GM23248 (cell line): ENCODE measurements around the gene PIEZO1. TPM values are rescaled to one million over a fixed set of nuclear protein-coding genes. Genes with fewer than 3 reads are reported as not detected.

Source experiments
- DNase-seq: peaks from one replicate; pipeline ENCODE4 v3.0.0-alpha.2; 2015
- H2AFZ ChIP-seq: fragments of 200-600 bp; sonication (generic); 2 replicates; pipeline ENCODE4 v1.6.1; 2016; ENCODE audit warnings: antibody characterized with exemption
- H3F3A ChIP-seq: fragments of 200-600 bp; sonication (generic); 2 replicates; pipeline ENCODE4 v1.6.1; 2016; ENCODE audit warnings: mild to moderate bottlenecking, antibody characterized with exemption, mixed run types; ENCODE audit not compliant: insufficient read depth
- H3K27ac ChIP-seq: fragments of 200-600 bp; sonication (generic); 2 replicates; pipeline ENCODE4 v1.5.1; 2016; ENCODE audit warnings: mild to moderate bottlenecking
- H3K27me3 ChIP-seq: fragments of 200-600 bp; sonication (generic); replicated peaks from 2 replicates; pipeline ENCODE4 v1.6.1; 2016; ENCODE audit warnings: mild to moderate bottlenecking; ENCODE audit not compliant: insufficient read depth
- H3K36me3 ChIP-seq: fragments of 200-600 bp; sonication (generic); 2 replicates; pipeline ENCODE4 v1.6.1; 2016; ENCODE audit warnings: low read depth, mild to moderate bottlenecking
- H3K4me1 ChIP-seq: fragments of 200-600 bp; sonication (generic); 2 replicates; pipeline ENCODE4 v1.6.1; 2016; ENCODE audit warnings: mild to moderate bottlenecking; ENCODE audit not compliant: insufficient read depth
- H3K4me2 ChIP-seq: fragments of 200-600 bp; sonication (generic); one replicate; pipeline ENCODE4 v1.6.1; 2016; ENCODE audit warnings: mild to moderate bottlenecking; ENCODE audit not compliant: unreplicated experiment
- H3K4me3 ChIP-seq: fragments of 200-600 bp; sonication (generic); 2 replicates; pipeline ENCODE4 v1.5.1; 2016; ENCODE audit warnings: mild to moderate bottlenecking
- H3K79me2 ChIP-seq: fragments of 200-600 bp; sonication (generic); 2 replicates; pipeline ENCODE4 v1.6.1; 2016; ENCODE audit warnings: mild to moderate bottlenecking; ENCODE audit not compliant: insufficient read depth
- H3K9ac ChIP-seq: fragments of 200-600 bp; sonication (generic); 2 replicates; pipeline ENCODE4 v1.6.1; 2016; ENCODE audit warnings: mild to moderate bottlenecking
- H3K9me2 ChIP-seq: fragments of 200-600 bp; sonication (generic); 2 replicates; pipeline ENCODE4 v1.6.1; 2016; ENCODE audit warnings: mixed run types, mild to moderate bottlenecking, moderate library complexity; ENCODE audit not compliant: insufficient read depth
- H3K9me3 ChIP-seq: fragments of 200-600 bp; sonication (generic); one replicate; pipeline ENCODE4 v1.6.1; 2017; ENCODE audit warnings: low read depth
- H4K20me1 ChIP-seq: fragments of 200-600 bp; sonication (generic); 2 replicates; pipeline ENCODE4 v1.6.0; 2016; ENCODE audit not compliant: insufficient read depth
- EZH2 ChIP-seq: fragments of 200-600 bp; sonication (generic); IDR thresholded peaks from 2 replicates; pipeline ENCODE4 v1.6.1; 2018; ENCODE audit warnings: antibody characterized with exemption, mild to moderate bottlenecking; ENCODE audit not compliant: insufficient read depth, poor library complexity, severe bottlenecking
- EZH2phosphoT487 ChIP-seq: fragments of 200-600 bp; sonication (generic); IDR thresholded peaks from 2 replicates; pipeline ENCODE4 v1.6.1; 2018; ENCODE audit warnings: antibody characterized with exemption, moderate library complexity, mild to moderate bottlenecking, low read depth; ENCODE audit not compliant: insufficient read depth
- WGBS, 2 experiments: methylation state at CpG; one replicate each; pipeline ENCODE4 v1.1.6; 2015 to 2017; ENCODE audit warnings: low lambda C conversion rate in 2 of 2, low coverage in 1 of 2; ENCODE audit errors: missing lambda C conversion rate in 2 of 2; 5-methylcytosine and 5-hydroxymethylcytosine counted together
- in situ Hi-C: fragments of 300-500 bp; cut with MboI; formaldehyde crosslinking; loops from 2 replicates; pipeline ENCODE4 v1.15.0; 2020
- polyA plus RNA-seq: library from polyadenylated mRNA; unstranded; fragments of >200 nt; fragmentation: Nextera tagmentation; extraction: Ambion mirVana; gene quantifications from 2 replicates; pipeline ENCODE4 v1.2.1, GENCODE V29; 2016
- total RNA-seq: library from RNA; depleted of rRNA; stranded (reverse); fragments of >200 nt; shearing (Covaris generic); gene quantifications from 2 replicates; pipeline ENCODE4 v1.2.3, GENCODE V29; 2014

The PIEZO1 gene
- total and polyA plus RNA-seq, 2 experiments from 2014 or later = 95.3 to 223 TPM

- Histone ChIP-seq H3K9me3 (no peaks in the 10 kb centered on the region), H3K27me3 (no peaks in the 10 kb centered on the region), H3K9me2 (no peaks in the 10 kb centered on the region), H3F3A (peaks cover 14% of the 10 kb centered on the region), H2AFZ (no peak overlapping the region), H3K4me1 (peaks cover 30% of the 10 kb centered on the region), H3K9ac (peak overlapping the region; percentile 91), H3K4me3 (peak overlapping the region; percentile 86), H3K4me2 (peak overlapping the region; percentile 94), H4K20me1 (no peaks in the 10 kb centered on the region), H3K27ac (peak overlapping the region; percentile 88), H3K79me2 (peaks cover 65% of the 10 kb centered on the region), H3K36me3 (no peaks in the 10 kb centered on the region)
- peak; percentile 96 for DNase-seq
- 25 to 26% methylated on average over 15 to 16 of the region's 16 CpGs for WGBS, 2 experiments
- in situ Hi-C loops = no loop called here
- TF ChIP-seq EZH2phosphoT487 (no peak), EZH2 (no peak)
These were observed 2.3 kb downstream of the PIEZO1 start for GRCh38 chr16:88782454-88783390.

- Histone ChIP-seq H3K79me2 (peaks cover 78% of the 10 kb centered on the region), H3K4me3 (peak overlapping the region; percentile 86), H3K4me2 (peak overlapping the region; percentile 94), H3K9me2 (no peaks in the 10 kb centered on the region), H3K4me1 (peaks cover 32% of the 10 kb centered on the region), H3K9ac (peak overlapping the region; percentile 91), H4K20me1 (no peaks in the 10 kb centered on the region), H3K9me3 (no peaks in the 10 kb centered on the region), H3K36me3 (no peaks in the 10 kb centered on the region), H3K27ac (peak overlapping the region; percentile 88), H2AFZ (no peak overlapping the region), H3F3A (peaks cover 14% of the 10 kb centered on the region), H3K27me3 (no peaks in the 10 kb centered on the region)
- 81 to 82% methylated on average over 23 to 27 of the region's 28 CpGs for WGBS, 2 experiments
- DNase-seq = peak; percentile 27
- in situ Hi-C loops = no loop called here
- TF ChIP-seq EZH2 = no peak
These were observed 3.6 kb downstream of the PIEZO1 start for GRCh38 chr16:88781140-88782077.

- Histone ChIP-seq H3F3A (peaks cover 14% of the 10 kb centered on the region), H4K20me1 (no peaks in the 10 kb centered on the region), H3K4me3 (no peak overlapping the region), H3K27me3 (no peaks in the 10 kb centered on the region), H3K36me3 (no peaks in the 10 kb centered on the region), H3K79me2 (peaks cover 88% of the 10 kb centered on the region), H3K9me3 (no peaks in the 10 kb centered on the region), H3K4me2 (no peak overlapping the region), H3K9ac (no peak overlapping the region), H3K4me1 (peaks cover 34% of the 10 kb centered on the region), H3K9me2 (no peaks in the 10 kb centered on the region), H3K27ac (no peak overlapping the region), H2AFZ (no peak overlapping the region)
- DNase-seq = no peak
- in situ Hi-C loops = no loop called here
- TF ChIP-seq EZH2 (no peak), EZH2phosphoT487 (no peak)
- WGBS, 2 experiments = 85 to 88% methylated on average over 13 of the region's 13 CpGs
These were observed 4.6 kb downstream of the PIEZO1 start for GRCh38 chr16:88780142-88781062.
